Left cardiac atrium (tissue), 4 donors: ENCODE measurements around the gene SLC37A1. TPM values are rescaled to one million over a fixed set of nuclear protein-coding genes. Genes with fewer than 3 reads are reported as not detected.

Source experiments
- ATAC-seq, 2 donors: fragments of 200-7000 bp; cut with Tn5 transposase; one replicate each; pipeline ENCODE4 v1.9.1; 2020; ENCODE audit warnings: mild to moderate bottlenecking in 2 of 2, moderate library complexity in 2 of 2
- DNase-seq: peaks from one replicate; pipeline ENCODE4 v3.0.0-alpha.2; 2020
- intact Hi-C, 2 donors: fragments of 100-400 bp; cut with DNase I; formaldehyde crosslinking; loops; one replicate each; pipeline versions ENCODE4 v1.14.1 to v1.15.1; 2022 to 2023
- total RNA-seq, 2 donors: library from RNA; stranded (reverse); fragmentation: NEBNext Ultra II Directional; extraction: Animal tissue kit (Norgen Biotek cat#: 25700); gene quantifications; one replicate each; pipeline ENCODE4 v1.2.1, GENCODE V29; 2021
- donor health status: DM: no; HTN: yes; CAD: no.
- donor health status: DM: no; HTN: yes; CAD: no; lungs with severe emphysema.
- donor health status: DM: yes; HTN: yes; CAD: no.
- donor health status: Dilated cardiomyopathy.

SLC37A1 gene
- total RNA-seq, 2 donors from 2014 or later, result 1.9 to 3.7 TPM

- intact Hi-C loops, result no loop called here
- ATAC-seq (peak in 1 of 2 donors; percentile 23), DNase-seq (no peak)
Measured at GRCh38 chr21:42553435-42553834, 39.8 kb downstream of the SLC37A1 start.

- intact Hi-C loops, result no loop called here
- DNase-seq (no peak), ATAC-seq (no peak)
Measured at GRCh38 chr21:42554251-42554961, 40.8 kb downstream of the SLC37A1 start.

GRCh38 chr21:42555756-42556438 is 42.2 kb downstream of the SLC37A1 start:
- peak; percentile 12 for DNase-seq
- intact Hi-C loops, result no loop called here
- no peak for ATAC-seq

GRCh38 chr21:42556476-42556875 is 42.8 kb downstream of the SLC37A1 start:
- DNase-seq (peak; percentile 3), ATAC-seq (no peak)
- intact Hi-C loops, result no loop called here

- no peak for ATAC-seq
- peak; percentile 14 for DNase-seq
- intact Hi-C loops, result no loop called here
Measured at GRCh38 chr21:42556960-42557359, 43.3 kb downstream of the SLC37A1 start.

GRCh38 chr21:42557420-42557819 is 43.8 kb downstream of the SLC37A1 start:
- intact Hi-C loops, result no loop called here
- no peak for DNase-seq
- ATAC-seq, result no peak

- intact Hi-C loops, result no loop called here
- ATAC-seq, result no peak
- DNase-seq, result no peak
Measured at GRCh38 chr21:42558368-42558767, 44.7 kb downstream of the SLC37A1 start.

- intact Hi-C loops, result no loop called here
- peak; percentile 9 for DNase-seq
Measured at GRCh38 chr21:42558846-42559245, 45.2 kb downstream of the SLC37A1 start.

GRCh38 chr21:42559326-42559725 is 45.7 kb downstream of the SLC37A1 start:
- intact Hi-C loops, result no loop called here
- peak; percentile 11 for DNase-seq
- ATAC-seq, result no peak

More at GRCh38 chr21:42558846-42559245, 45.2 kb downstream of the SLC37A1 start:
- no peak for ATAC-seq

- intact Hi-C loops, result no loop called here
- ATAC-seq (no peak), DNase-seq (no peak)
Measured at GRCh38 chr21:42560517-42561179, 47.0 kb downstream of the SLC37A1 start.

GRCh38 chr21:42561762-42562650 is 48.4 kb downstream of the SLC37A1 start:
- ATAC-seq, result no peak
- no peak for DNase-seq
- intact Hi-C loops, result no loop called here

GRCh38 chr21:42562816-42563215 is 49.2 kb downstream of the SLC37A1 start:
- intact Hi-C loops, result no loop called here
- DNase-seq, result no peak

GRCh38 chr21:42563261-42563660 is 49.6 kb downstream of the SLC37A1 start:
- intact Hi-C loops, result no loop called here
- DNase-seq (no peak), ATAC-seq (no peak)

More at GRCh38 chr21:42562816-42563215, 49.2 kb downstream of the SLC37A1 start:
- no peak for ATAC-seq

- DNase-seq, result no peak
- intact Hi-C loops, result no loop called here
- no peak for ATAC-seq
Measured at GRCh38 chr21:42563686-42564085, 50.0 kb downstream of the SLC37A1 start.

GRCh38 chr21:42564561-42564971 is 50.9 kb downstream of the SLC37A1 start:
- DNase-seq (no peak), ATAC-seq (no peak)
- intact Hi-C loops, result no loop called here

- intact Hi-C loops, result no loop called here
- DNase-seq (no peak), ATAC-seq (no peak)
Measured at GRCh38 chr21:42565206-42565810, 51.7 kb downstream of the SLC37A1 start.

GRCh38 chr21:42565886-42566523 is 52.4 kb downstream of the SLC37A1 start:
- ATAC-seq (no peak), DNase-seq (no peak)
- intact Hi-C loops, result no loop called here

- no peak for ATAC-seq
- DNase-seq, result no peak
- intact Hi-C loops, result no loop called here
Measured at GRCh38 chr21:42566524-42567213, 53.0 kb downstream of the SLC37A1 start.
